IMR-90 (cell line): ENCODE measurements around the gene GPR183. TPM values are rescaled to one million over a fixed set of nuclear protein-coding genes. Genes with fewer than 3 reads are reported as not detected.

Experiments
- ATAC-seq: fragments of 200-7000 bp; cut with Tn5 transposase; 2 replicates; pipeline ENCODE4 v1.9.1; 2020; ENCODE audit warnings: low read depth, mild to moderate bottlenecking, moderate library complexity
- BruUV-seq: library from RNA; stranded (reverse); fragments of 400-500 nt; replicated peaks from 2 replicates; lab custom pipeline; 2021; lab: Mats Ljungman, UMichigan
- CTCF ChIA-PET: fragments of 300-600 bp; formaldehyde crosslinking; extraction: SDS; loops from one replicate; lab custom pipeline; 2021; ENCODE audit warnings: antibody characterized with exemption; lab: Yijun Ruan, JAX
- POLR2A ChIA-PET: fragments of 300-600 bp; sonication (Branson Sonifier 250); formaldehyde crosslinking; loops from one replicate; lab custom pipeline; 2022; ENCODE audit warnings: antibody characterized with exemption; ENCODE audit not compliant: unreplicated experiment; lab: Charles Lee
- DNase-seq: peaks from one replicate; pipeline ENCODE4 v3.0.0; 2013
- H2AFZ ChIP-seq: replicated peaks from 2 replicates; pipeline ENCODE3; 2013; ENCODE audit warnings: low read length, mild to moderate bottlenecking; ENCODE audit not compliant: poor library complexity
- H2AK5ac ChIP-seq: 2 replicates; pipeline ENCODE4 v1.6.1; 2013; ENCODE audit warnings: low read depth, low read length, inconsistent platforms
- H2AK9ac ChIP-seq: replicated peaks from 2 replicates; pipeline ENCODE3; 2013; ENCODE audit warnings: mild to moderate bottlenecking, low read depth, low read length, moderate library complexity; ENCODE audit not compliant: poor library complexity
- H2BK120ac ChIP-seq: 2 replicates; pipeline ENCODE4 v1.6.1; 2013; ENCODE audit warnings: low read depth, low read length, inconsistent platforms
- H2BK15ac ChIP-seq: 3 replicates; pipeline ENCODE4 v1.6.1; 2013; ENCODE audit warnings: low read depth, low read length, inconsistent platforms
- H2BK20ac ChIP-seq: 2 replicates; pipeline ENCODE4 v1.6.1; 2013; ENCODE audit warnings: low read depth, mild to moderate bottlenecking, inconsistent platforms, low read length, moderate library complexity
- H2BK5ac ChIP-seq: 2 replicates; pipeline ENCODE4 v1.6.1; 2013; ENCODE audit warnings: mild to moderate bottlenecking, low read depth, low read length, inconsistent platforms; ENCODE audit not compliant: poor library complexity, severe bottlenecking
- H3K14ac ChIP-seq: replicated peaks from 2 replicates; pipeline ENCODE4 v1.6.1; 2013; ENCODE audit warnings: low read depth, low read length, inconsistent platforms
- H3K18ac ChIP-seq: 2 replicates; pipeline ENCODE4 v1.6.1; 2013; ENCODE audit warnings: low read depth, low read length, control low read depth
- H3K23ac ChIP-seq: 2 replicates; pipeline ENCODE4 v1.6.1; 2013; ENCODE audit warnings: low read depth, low read length, inconsistent platforms
- H3K27ac ChIP-seq: 2 replicates; pipeline ENCODE4 v1.5.1; 2013; ENCODE audit warnings: mild to moderate bottlenecking, control low read depth, low read length; ENCODE audit not compliant: insufficient read depth
- H3K27me3 ChIP-seq: 2 replicates; pipeline ENCODE4 v1.6.1; 2013; ENCODE audit warnings: low read length; ENCODE audit not compliant: control insufficient read depth, insufficient read depth
- H3K36me3 ChIP-seq: 2 replicates; pipeline ENCODE4 v1.6.1; 2013; ENCODE audit warnings: low read length, mixed read lengths; ENCODE audit not compliant: control insufficient read depth, insufficient read depth
- H3K4ac ChIP-seq: 2 replicates; pipeline ENCODE4 v1.6.1; 2013; ENCODE audit warnings: low read depth, low read length, inconsistent platforms
- H3K4me1 ChIP-seq: 2 replicates; pipeline ENCODE4 v1.6.1; 2013; ENCODE audit warnings: low read length, mixed read lengths; ENCODE audit not compliant: control insufficient read depth, insufficient read depth
- H3K4me2 ChIP-seq: 2 replicates; pipeline ENCODE4 v1.6.1; 2013; ENCODE audit warnings: low read depth, mild to moderate bottlenecking, control low read depth, low read length, moderate library complexity
- H3K4me3 ChIP-seq: 2 replicates; pipeline ENCODE4 v1.5.1; 2013; ENCODE audit warnings: low read depth, mild to moderate bottlenecking, control low read depth, low read length, moderate library complexity; ENCODE audit not compliant: insufficient read depth
- H3K56ac ChIP-seq: 2 replicates; pipeline ENCODE4 v1.6.1; 2013; ENCODE audit warnings: low read length, inconsistent platforms; ENCODE audit not compliant: insufficient read depth; ENCODE audit errors: extremely low read depth
- H3K79me1 ChIP-seq, 2 experiments: 2 replicates each; pipeline ENCODE4 v1.6.1; 2013; ENCODE audit warnings: low read length in 2 of 2, inconsistent platforms in 1 of 2, low read depth in 1 of 2
- H3K9ac ChIP-seq: 2 replicates; pipeline ENCODE4 v1.6.1; 2013; ENCODE audit warnings: low read depth, low read length, control low read depth
- H3K9me1 ChIP-seq: 2 replicates; pipeline ENCODE4 v1.6.1; 2013; ENCODE audit warnings: low read length, inconsistent platforms; ENCODE audit not compliant: insufficient read depth
- H3K9me3 ChIP-seq: 2 replicates; pipeline ENCODE4 v1.6.1; 2013; ENCODE audit warnings: low read length; ENCODE audit not compliant: control insufficient read depth, insufficient read depth
- H4K20me1 ChIP-seq: 2 replicates; pipeline ENCODE4 v1.6.1; 2013; ENCODE audit warnings: low read length, inconsistent platforms; ENCODE audit not compliant: insufficient read depth
- H4K5ac ChIP-seq: 2 replicates; pipeline ENCODE4 v1.6.1; 2013; ENCODE audit warnings: mild to moderate bottlenecking, low read depth, low read length, control low read depth
- H4K8ac ChIP-seq, 2 experiments: 2 replicates each; pipeline ENCODE4 v1.6.1; 2013; ENCODE audit warnings: low read depth in 2 of 2, low read length in 2 of 2, control low read depth in 1 of 2, inconsistent platforms in 1 of 2
- H4K91ac ChIP-seq: 2 replicates; pipeline ENCODE4 v1.6.1; 2013; ENCODE audit warnings: low read depth, low read length, inconsistent platforms; ENCODE audit not compliant: insufficient read depth
- BHLHE40 ChIP-seq: fragments of 150-350 bp; IDR thresholded peaks from 2 replicates; pipeline ENCODE4 v1.6.1; 2016; ENCODE audit warnings: mild to moderate bottlenecking, low read depth, low read length
- CEBPB ChIP-seq: IDR thresholded peaks from 2 replicates; pipeline ENCODE4 v1.6.1; 2012; ENCODE audit warnings: low read depth, low read length, improper control_type of control experiment
- CHD1 ChIP-seq: IDR thresholded peaks from 2 replicates; pipeline ENCODE4 v1.6.1; 2012; ENCODE audit warnings: low read depth, low read length, improper control_type of control experiment
- CTCF ChIP-seq: conservative IDR thresholded peaks from 2 replicates; pipeline ENCODE4 v1.5.1; 2012; ENCODE audit warnings: mild to moderate bottlenecking, low read depth, low read length, improper control_type of control experiment
- FOS ChIP-seq: fragments of 150-350 bp; IDR thresholded peaks from 2 replicates; pipeline ENCODE4 v1.6.1; 2016; ENCODE audit warnings: low read depth, low read length
- MAFK ChIP-seq: IDR thresholded peaks from 2 replicates; pipeline ENCODE4 v1.6.1; 2012; ENCODE audit warnings: low read depth, low read length, improper control_type of control experiment
- MAZ ChIP-seq: IDR thresholded peaks from 2 replicates; pipeline ENCODE4 v1.6.1; 2012; ENCODE audit warnings: low read depth, mild to moderate bottlenecking, low read length, improper control_type of control experiment, moderate library complexity, borderline replicate concordance
- MXI1 ChIP-seq: IDR thresholded peaks from 2 replicates; pipeline ENCODE4 v1.6.1; 2012; ENCODE audit warnings: low read depth, mild to moderate bottlenecking, low read length, moderate library complexity, borderline replicate concordance
- NFE2L2 ChIP-seq: fragments of 150-350 bp; IDR thresholded peaks from 2 replicates; pipeline ENCODE4 v1.6.1; 2016; ENCODE audit warnings: low read depth, mild to moderate bottlenecking, low read length
- POLR2A ChIP-seq: IDR thresholded peaks from 2 replicates; pipeline ENCODE4 v1.6.1; 2012; ENCODE audit warnings: mild to moderate bottlenecking, low read depth, low read length
- RAD21 ChIP-seq: IDR thresholded peaks from 2 replicates; pipeline ENCODE4 v1.6.1; 2012; ENCODE audit warnings: low read length, improper control_type of control experiment
- RFX5 ChIP-seq: IDR thresholded peaks from 2 replicates; pipeline ENCODE4 v1.8.0; 2012; ENCODE audit warnings: low read depth, mild to moderate bottlenecking, low read length, moderate library complexity
- SMC3 ChIP-seq: fragments of 150-350 bp; IDR thresholded peaks from 2 replicates; pipeline ENCODE4 v1.6.1; 2016; ENCODE audit warnings: low read depth, mild to moderate bottlenecking, antibody characterized with exemption, low read length, moderate library complexity
- WGBS, 2 experiments: methylation state at CpG; one replicate each; pipeline versions ENCODE4 v1.1.5 to v1.1.7; 2013; ENCODE audit warnings: missing lambda C conversion rate in 2 of 2; ENCODE audit not compliant: insufficient read length in 1 of 2; ENCODE audit errors: extremely low coverage in 2 of 2; 5-methylcytosine and 5-hydroxymethylcytosine counted together
- dilution Hi-C: fragments of 300-500 bp; cut with HindIII; formaldehyde crosslinking; loops from one replicate; pipeline ENCODE4 v1.14.3; 2018; ENCODE audit warnings: low sequenced_read_pairs; ENCODE audit not compliant: unreplicated experiment
- in situ Hi-C: fragments of 300-500 bp; cut with MboI; formaldehyde crosslinking; loops from 3 replicates; pipeline ENCODE4 v1.14.3; 2019; ENCODE audit warnings: low sequenced_read_pairs, inconsistent platforms, mixed read lengths
- intact Hi-C: fragments of 100-400 bp; cut with micrococcal nuclease; formaldehyde crosslinking; loops from 2 replicates; pipeline ENCODE4 v1.10.0; 2022
- polyA plus RNA-seq, 3 experiments: library from polyadenylated mRNA; depleted of rRNA; stranded (reverse); fragments of >200 nt; gene quantifications; 2 replicates each; pipeline ENCODE4 v1.2.3, GENCODE V29; 2012; ENCODE audit warnings: low replicate concordance in 1 of 3
- total RNA-seq: library from RNA; depleted of rRNA; stranded (reverse); fragments of >200 nt; gene quantifications from 2 replicates; pipeline ENCODE4 v1.2.3, GENCODE V29; 2012

The GPR183 gene
- total and polyA plus RNA-seq, 2 of the 4 experiments (the other 2 are of a cell fraction) = 0.18 to 0.31 TPM

GRCh38 chr13:99313941-99314340 is 6.7 kb upstream of the GPR183 start:
- no peak for ATAC-seq
- Histone ChIP-seq H3K4me2 (no peak overlapping the region), H3K4ac (no peak overlapping the region), H2BK5ac (no peak overlapping the region), H3K27me3 (no peaks in the 10 kb centered on the region), H2BK120ac (no peak overlapping the region), H3K14ac (no peak overlapping the region), H2BK20ac (no peak overlapping the region), H2BK15ac (no peak overlapping the region), H3K9ac (no peak overlapping the region), H2AK9ac (no peak overlapping the region), H3K36me3 (peaks cover 9% of the 10 kb centered on the region), H2AK5ac (no peak overlapping the region), H3K18ac (no peak overlapping the region), H3K4me1 (peaks cover 19% of the 10 kb centered on the region), H3K79me1 (peaks cover 16% of the 10 kb centered on the region in 2 experiments), H4K20me1 (peaks cover 22% of the 10 kb centered on the region), H4K8ac (no peak overlapping the region), H3K23ac (no peak overlapping the region), H3K4me3 (no peak overlapping the region), H2AFZ (no peak overlapping the region), H4K5ac (no peak overlapping the region), H3K56ac (no peak overlapping the region), H4K91ac (no peak overlapping the region), H3K9me1 (peaks cover 22% of the 10 kb centered on the region), H3K27ac (no peak overlapping the region), H3K9me3 (no peaks in the 10 kb centered on the region)
- no peak for DNase-seq
- BruUV-seq = no TSS peak
- CTCF ChIA-PET = no interaction called here
- dilution Hi-C loops = no loop called here
- no CpG with 5 or more reads among the region's 1 CpG for WGBS, 2 experiments
- TF ChIP-seq RAD21 (no peak), FOS (no peak), CEBPB (no peak), SMC3 (no peak), MAFK (no peak), POLR2A (no peak), NFE2L2 (no peak), RFX5 (no peak), CHD1 (no peak), MAZ (no peak), BHLHE40 (no peak), MXI1 (no peak), CTCF (no peak)
- intact Hi-C loops = no loop called here
- in situ Hi-C loops = no loop called here
- POLR2A ChIA-PET = no interaction called here
